ENCODE measurements around the gene TMIGD2.
"Not testable (repeated sequence)": the region's sequence is repeated elsewhere in the genome, so short reads cannot be mapped to it uniquely, and the experiment has no call there.

Gene TMIGD2

DNA sequence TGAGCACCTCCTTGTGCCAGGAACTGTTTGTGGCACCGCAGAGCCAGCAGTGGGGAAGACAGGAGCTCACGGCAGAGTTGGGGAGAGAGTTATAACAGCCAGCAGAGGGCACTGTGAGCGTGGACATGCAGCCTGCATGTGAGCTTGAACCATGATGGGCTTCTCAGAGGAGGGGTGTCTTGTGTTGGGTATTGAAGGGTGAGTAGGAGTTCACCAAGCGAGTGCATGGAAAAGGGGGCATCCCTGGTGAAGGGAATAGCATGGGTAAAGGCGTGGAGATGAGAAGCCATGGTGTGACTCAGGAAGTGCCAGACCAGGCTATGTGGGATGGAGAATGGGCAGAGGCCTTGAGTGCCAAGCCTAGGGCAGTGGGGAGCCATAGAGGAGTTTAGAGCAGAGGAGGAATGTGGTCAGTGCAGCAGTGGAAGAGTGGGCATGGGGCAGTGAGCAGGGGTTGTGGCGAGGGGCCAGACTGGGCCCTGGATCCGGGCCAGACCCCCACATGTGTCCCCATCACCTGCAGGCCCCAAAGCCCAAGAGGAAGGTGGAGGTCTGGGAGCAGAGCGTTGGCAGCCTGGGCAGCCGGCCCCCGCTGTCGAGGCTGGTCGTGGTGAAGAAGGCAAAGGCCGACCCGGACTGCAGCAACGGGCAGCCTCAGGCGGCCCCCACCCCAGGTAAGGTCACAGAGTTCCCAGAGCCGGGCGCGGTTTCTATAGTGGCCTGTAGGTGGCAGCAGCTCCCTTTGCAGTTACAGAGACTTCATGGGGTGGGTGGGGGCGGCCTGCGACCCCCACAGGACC lies 34.9 kb downstream of the TMIGD2 start:
- peak; percentile 26 to 57 for DNase-seq (ENCODE audit: low read depth in 2 of 2)

DNA sequence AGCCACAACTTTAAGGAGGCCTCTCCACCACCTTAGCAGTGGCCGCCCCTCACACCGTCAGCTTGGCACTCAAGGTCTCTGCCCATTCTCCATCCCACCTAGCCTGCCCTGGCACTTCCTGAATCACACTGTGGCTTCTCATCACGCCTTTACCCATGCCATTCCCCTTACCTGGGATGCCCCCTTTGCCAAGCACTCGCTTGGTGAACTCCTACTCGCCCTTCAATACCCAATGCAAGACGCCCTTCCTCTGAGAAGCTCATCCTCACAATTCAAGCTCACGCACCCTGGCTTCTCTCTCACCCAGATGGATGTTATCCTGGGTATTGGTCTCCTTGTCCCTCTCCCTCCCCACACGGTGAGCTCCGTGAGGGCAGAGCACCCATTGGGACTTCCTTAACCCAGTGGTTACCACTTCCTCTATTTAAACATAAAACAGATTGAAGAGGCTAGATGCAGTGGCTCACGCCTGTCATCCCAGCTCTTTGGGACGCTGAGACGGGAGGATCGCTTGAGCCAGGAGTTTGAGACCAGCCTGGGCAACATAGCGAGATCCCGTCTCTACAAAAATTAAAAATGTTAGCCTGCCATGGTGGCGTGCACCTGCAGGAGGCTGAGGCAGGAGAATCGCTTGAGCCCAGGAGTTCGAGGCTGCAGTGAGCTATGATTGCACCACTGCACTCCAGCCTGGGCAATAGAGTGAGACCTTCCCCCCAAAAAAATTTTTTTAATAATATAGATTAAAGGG lies 35.8 kb downstream of the TMIGD2 start:
- DNase-seq (ENCODE audit: low read depth in 2 of 2), result no peak

DNA sequence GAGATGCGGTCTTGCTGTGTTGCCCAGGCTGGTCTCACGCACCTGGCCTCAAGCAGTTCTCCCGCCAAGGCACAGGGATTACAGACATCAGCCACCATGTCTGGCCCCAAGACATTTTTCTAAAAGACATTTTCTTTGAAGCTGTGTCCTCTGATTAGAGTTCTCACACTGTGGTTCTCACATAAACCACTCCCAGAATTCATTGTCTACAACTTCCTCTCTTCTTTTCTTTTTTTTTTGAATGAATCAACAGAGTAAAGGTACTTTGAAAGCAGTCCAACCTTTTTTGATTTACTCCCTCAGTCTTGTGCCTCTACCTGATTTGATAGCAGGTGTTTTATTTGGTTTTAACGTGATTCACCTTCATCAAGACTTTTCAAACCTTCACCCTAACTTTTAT lies 37.4 kb downstream of the TMIGD2 start:
- no peak for DNase-seq (ENCODE audit: low read depth in 2 of 2)

DNA sequence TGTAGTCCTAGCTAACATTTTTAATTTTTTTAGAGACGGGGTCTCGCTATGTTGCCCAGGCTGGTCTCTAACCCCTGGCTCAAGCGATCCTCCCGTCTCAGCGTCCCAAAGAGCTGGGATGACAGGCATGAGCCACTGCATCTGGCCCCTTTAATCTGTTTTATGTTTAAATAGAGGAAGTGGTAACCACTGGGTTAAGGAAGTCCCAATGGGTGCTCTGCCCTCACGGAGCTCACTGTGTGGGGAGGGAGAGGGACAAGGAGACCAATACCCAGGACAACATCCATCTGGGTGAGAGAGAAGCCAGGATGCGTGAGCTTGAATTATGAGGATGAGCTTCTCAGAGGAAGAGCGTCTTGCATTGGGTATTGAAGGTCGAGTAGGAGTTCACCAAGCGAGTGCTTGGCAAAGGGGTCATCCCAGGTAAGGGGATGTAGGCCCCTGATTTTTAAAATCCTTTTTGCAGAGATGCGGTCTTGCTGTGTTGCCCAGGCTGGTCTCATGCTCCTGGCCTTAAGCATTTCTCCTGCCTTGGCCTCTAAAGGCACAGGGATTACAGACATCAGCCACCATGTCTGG lies 41.5 kb downstream of the TMIGD2 start:
- no peak for DNase-seq (ENCODE audit: low read depth in 2 of 2)

DNA sequence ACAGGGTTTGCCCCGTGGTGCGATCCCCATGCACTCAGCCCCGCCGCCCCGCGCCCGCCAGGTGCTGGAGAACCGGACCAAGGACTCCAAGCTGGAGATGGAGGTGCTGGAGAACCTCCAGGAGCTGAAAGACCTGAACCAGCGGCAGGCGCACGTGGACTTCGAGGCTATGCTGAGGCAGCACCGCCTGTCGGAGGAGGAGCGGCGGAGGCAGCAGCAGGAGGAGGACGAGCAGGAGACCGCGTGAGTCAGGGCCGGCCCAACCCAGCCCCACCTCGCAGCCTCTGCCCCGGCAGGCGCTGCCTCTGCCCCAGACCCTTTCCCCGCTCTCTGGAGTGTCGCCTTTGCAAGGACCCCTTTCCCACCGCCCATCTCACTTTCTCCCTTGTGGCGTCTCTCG lies 44.0 kb downstream of the TMIGD2 start:
- DNase-seq (ENCODE audit: low read depth in 2 of 2), result no peak

DNA sequence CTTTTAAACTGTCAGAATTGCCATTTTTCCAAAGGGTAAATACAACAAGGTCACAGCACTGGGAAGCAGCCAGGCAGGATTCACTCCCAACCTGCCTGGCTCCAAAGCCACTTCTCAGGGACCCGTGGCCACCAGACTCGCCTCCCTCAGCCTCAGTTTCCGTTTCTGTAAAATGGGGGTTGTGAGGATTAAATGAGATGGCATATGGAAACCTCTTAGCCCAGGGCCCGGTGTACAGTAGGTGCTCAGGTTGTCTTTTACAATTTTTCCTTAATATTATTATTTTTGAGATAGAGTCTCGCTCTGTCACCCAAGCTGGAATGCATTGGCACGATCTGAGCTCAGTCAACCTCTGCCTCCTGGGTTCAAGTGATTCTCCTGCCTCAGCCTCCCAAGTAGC lies 45.2 kb downstream of the TMIGD2 start:
- DNase-seq (ENCODE audit: low read depth in 2 of 2), result no peak

DNA sequence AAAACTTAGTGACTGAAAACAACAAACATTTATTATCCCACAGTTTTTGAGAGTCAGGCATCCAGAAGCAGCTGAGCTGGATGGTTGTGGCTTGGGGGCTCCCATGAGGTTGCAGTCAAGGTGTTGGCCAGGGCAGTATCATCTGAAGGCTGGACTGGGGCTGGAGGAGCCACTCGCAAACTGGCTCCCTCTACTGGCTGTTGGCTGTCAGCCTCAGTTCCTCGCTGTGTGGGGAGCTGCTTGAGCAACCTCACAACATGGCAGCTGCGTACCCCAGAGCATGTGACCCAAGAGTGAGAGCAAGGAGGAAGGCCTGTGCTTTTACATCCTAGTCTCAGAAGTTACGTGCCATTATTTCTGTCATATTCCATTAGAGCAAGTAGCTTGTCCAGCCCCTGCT lies 45.6 kb downstream of the TMIGD2 start:
- DNase-seq (ENCODE audit: low read depth in 2 of 2), result no peak

DNA sequence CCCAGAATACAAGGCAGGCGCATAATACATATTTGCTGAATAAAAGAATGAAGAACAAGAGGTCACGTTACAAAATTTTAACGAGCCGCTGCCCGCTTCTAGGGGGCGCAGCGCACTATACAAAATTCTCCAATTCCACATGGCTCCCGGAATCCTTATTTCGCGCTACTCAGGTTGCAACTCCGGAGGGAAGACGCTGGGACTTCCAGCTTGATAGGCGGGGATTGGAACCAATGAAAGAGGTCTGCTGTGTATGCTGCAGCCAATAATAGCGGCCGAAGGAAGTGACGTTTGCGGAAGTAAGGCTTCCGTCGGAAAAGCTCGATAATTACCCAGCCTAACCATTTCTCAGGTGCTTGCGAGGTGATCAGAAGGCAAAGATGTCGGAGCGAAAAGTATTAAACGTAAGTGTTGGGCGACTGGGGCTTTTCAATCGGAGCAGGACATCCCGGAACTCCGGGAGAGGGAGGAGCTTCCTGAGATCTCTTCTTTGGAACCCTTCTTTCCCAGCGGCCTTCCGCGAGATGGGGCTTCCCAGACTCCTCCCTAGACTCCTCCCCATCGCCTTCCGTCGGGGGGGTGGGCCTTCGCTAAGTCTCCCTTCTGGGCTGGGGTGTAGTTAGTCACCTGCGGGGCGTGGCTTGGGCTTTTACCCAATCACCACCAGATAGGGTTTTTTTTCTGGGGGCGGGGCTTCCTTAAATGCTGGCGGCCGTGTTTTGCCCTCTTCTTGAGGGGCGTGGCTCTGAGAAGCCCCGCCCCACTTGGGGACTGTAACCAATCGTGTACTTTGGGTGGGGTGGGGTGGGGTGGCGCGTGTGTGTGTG lies 55.2 kb downstream of the TMIGD2 start, which contains the start of gene YJU2:
Gene YJU2, plus strand, starts transcription at position 314 of the 827 bp plus-strand sequence. Its CDS starts 67 bp downstream, at position 381.
- DNase-seq (ENCODE audit: low read depth in 2 of 2), result peak; percentile 95 to 98

DNA sequence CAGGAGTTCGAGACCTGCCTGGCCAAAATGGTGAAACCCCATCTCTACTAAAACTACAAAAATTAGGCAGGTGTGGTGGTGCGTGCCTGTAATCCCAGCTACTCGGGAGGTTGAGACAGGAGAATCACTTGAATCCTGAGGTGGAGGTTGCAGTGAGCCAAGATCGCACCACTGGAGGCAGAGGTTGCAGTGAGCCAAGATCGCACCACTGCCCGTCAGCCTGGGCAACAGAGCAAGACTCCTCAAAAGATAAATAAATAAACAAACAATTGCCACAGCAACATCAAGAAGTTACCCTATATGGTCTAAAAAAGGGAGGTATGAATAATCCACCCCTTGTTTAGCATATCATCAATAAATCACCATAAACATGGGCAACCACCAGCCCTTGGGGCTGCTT lies 56.3 kb downstream of the TMIGD2 start:
- DNase-seq (ENCODE audit: low read depth in 2 of 2), result not testable (repeated sequence)
